ENCODE results near the gene ZFHX3. TPM values are rescaled to one million over a fixed set of nuclear protein-coding genes. Genes with fewer than 3 reads are reported as not detected.

Gene ZFHX3
- total and polyA plus RNA-seq, 2 donors (not counting 1 experiment from before 2014, with no cell fraction given), result 0.54 to 6.6 TPM

DNA sequence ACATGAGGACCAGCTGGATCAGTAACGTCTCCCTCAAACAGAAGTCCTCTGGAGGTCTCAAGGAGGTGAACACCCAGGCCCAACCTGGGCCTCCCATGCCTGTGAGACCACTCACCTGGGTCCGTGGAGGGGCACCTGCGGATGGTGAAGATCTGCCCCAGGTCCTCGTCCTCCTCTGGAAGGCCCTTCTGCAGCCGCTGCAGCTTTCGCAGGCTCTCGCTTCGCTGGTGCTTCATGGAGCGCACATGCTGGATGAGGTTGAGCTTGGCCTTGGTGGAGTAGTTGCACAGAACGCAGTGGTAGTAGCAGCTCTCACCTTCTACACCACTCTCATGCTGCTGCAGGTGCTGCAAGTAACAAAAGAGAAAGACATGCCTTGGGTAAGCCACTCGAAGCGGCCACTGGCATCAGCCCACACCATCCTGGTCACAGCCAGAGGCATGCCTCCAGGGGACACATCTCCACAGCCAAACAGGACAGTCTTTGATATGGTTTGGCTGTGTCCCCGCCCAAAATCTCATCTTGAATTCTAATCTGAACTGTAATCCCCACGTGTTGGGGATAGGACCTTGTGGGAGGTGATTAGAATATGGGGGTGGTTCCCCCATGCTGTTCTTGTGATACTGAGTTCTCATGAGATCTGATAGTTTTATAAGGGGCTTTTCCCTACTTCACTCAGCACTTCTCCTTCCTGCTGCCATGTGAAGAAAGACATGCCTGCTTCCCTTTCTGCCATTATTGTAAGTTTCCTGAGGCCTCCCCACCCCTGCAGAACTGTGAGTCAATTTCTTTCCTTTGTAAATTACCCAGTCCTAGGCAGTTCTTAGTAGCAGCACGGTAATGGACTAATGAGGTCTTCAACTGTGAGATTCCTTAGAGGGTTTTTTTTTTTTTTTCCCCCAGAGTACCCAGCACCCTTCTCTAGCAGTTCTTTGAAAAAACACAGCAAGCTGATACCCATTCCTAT, 158.0 kb downstream of the ZFHX3 start:
- Mint-ChIP-seq H3K27ac (no peak overlapping the region), H3K4me3 (no peak overlapping the region), H3K27me3 (no peaks in the 10 kb centered on the region), H3K4me1 (no peaks in the 10 kb centered on the region), H3K9me3 (ENCODE audit: insufficient read depth) (peaks cover 5% of the 10 kb centered on the region)
- 96% methylated on average over 10 of the region's 15 CpGs for WGBS (ENCODE audit: insufficient coverage)
- H3K79me2 ChIP-seq (ENCODE audit: control insufficient read depth, insufficient read depth, low read length), result no peaks in the 10 kb centered on the region
- H2AFZ ChIP-seq (ENCODE audit: insufficient read depth, low read depth, low read length, poor library complexity, severe bottlenecking), result no peak overlapping the region
- H3K9ac ChIP-seq (ENCODE audit: low read length), result no peak overlapping the region
- no peak overlapping the region for H3K4me3 ChIP-seq (ENCODE audit: control extremely low read depth in 1 of 5, extremely low read depth in 1 of 5, insufficient read depth in 1 of 5, low read depth in 2 of 5, low read length in 4 of 5)
- intact Hi-C loops (cut with micrococcal nuclease), result no loop called here
- no peaks in the 10 kb centered on the region for H3K27me3 ChIP-seq (replicated peaks in 1 of 4; ENCODE audit: control extremely low read depth in 1 of 4, control insufficient read depth in 3 of 4, insufficient read depth in 4 of 4, low read length in 3 of 4)
- no peaks in the 10 kb centered on the region for H3K4me1 ChIP-seq (ENCODE audit: control insufficient read depth in 2 of 2, insufficient read depth in 2 of 2, low read length in 2 of 2)
- no peak for DNase-seq
- no peak for TF ChIP-seq EZH2 (IDR thresholded peaks at IDR 0.05; ENCODE audit: borderline replicate concordance, insufficient read depth, low read depth, low read length, poor library complexity, severe bottlenecking)
- TF ChIP-seq, protein P1, sequence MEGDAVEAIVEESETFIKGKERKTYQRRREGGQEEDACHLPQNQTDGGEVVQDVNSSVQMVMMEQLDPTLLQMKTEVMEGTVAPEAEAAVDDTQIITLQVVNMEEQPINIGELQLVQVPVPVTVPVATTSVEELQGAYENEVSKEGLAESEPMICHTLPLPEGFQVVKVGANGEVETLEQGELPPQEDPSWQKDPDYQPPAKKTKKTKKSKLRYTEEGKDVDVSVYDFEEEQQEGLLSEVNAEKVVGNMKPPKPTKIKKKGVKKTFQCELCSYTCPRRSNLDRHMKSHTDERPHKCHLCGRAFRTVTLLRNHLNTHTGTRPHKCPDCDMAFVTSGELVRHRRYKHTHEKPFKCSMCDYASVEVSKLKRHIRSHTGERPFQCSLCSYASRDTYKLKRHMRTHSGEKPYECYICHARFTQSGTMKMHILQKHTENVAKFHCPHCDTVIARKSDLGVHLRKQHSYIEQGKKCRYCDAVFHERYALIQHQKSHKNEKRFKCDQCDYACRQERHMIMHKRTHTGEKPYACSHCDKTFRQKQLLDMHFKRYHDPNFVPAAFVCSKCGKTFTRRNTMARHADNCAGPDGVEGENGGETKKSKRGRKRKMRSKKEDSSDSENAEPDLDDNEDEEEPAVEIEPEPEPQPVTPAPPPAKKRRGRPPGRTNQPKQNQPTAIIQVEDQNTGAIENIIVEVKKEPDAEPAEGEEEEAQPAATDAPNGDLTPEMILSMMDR (IDR thresholded peaks at IDR 0.05), result no peak
- no peak overlapping the region for H3K4me2 ChIP-seq (replicated peaks; ENCODE audit: low read depth, low read length, poor library complexity, severe bottlenecking)
- H3K36me3 ChIP-seq (replicated peaks in 1 of 2; ENCODE audit: control extremely low read depth in 1 of 2, control insufficient read depth in 1 of 2, extremely low read depth in 1 of 2, insufficient read depth in 2 of 2, low read length in 1 of 2), result peaks cover 0 to 3% of the 10 kb centered on the region in 2 experiments
- CTCF ChIA-PET, result interaction anchor here (0.7 kb wide), 1 partner anchor 100 kb away, joined by 3 read pairs; no protein-coding TSS in a partner anchor
- H4K20me1 ChIP-seq (ENCODE audit: control insufficient read depth, insufficient read depth, low read length, poor library complexity, severe bottlenecking), result no peaks in the 10 kb centered on the region
- no peak overlapping the region for H3K27ac ChIP-seq (ENCODE audit: low read length in 2 of 2)
- peaks cover 0 to 7% (median 0%) of the 10 kb centered on the region in 3 donors for H3K9me3 ChIP-seq (ENCODE audit: control extremely low read depth in 1 of 3, control insufficient read depth in 2 of 3, insufficient read depth in 1 of 3, low read length in 2 of 3)
- POLR2A ChIA-PET, result no interaction called here
- ATAC-seq (ENCODE audit: low read depth), result no peak

DNA sequence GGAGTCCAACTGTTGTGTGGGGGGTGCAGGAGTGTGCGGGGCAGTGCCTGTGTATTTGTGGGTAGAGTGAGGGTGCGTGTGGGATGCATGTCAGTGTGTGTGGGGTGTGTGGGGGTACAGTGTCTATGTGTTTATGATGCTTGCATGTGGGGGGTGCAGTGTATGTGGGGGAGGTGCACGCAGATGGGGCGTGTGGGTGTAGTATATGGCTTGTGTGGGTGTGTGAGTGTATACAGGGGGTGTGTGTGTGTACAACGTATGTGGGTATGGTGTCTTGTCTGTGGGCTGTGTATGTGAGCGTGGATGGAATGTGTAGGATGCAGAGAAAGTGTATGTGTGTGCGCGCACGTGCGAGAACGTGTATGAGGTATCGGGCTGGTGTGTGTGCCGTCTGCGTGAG, 160.4 kb downstream of the ZFHX3 start:
- H3K27me3 Mint-ChIP-seq, result no peaks in the 10 kb centered on the region
- Histone ChIP-seq H2AFZ (ENCODE audit: insufficient read depth, low read depth, low read length, poor library complexity, severe bottlenecking) (no peak overlapping the region), H3K27ac (ENCODE audit: low read length in 2 of 2) (no peak overlapping the region), H3K9me3 (ENCODE audit: control extremely low read depth in 1 of 3, control insufficient read depth in 2 of 3, insufficient read depth in 1 of 3, low read length in 2 of 3) (peaks cover 0 to 7% (median 0%) of the 10 kb centered on the region in 3 donors), H3K27me3 (replicated peaks in 1 of 4; ENCODE audit: control extremely low read depth in 1 of 4, control insufficient read depth in 3 of 4, insufficient read depth in 4 of 4, low read length in 3 of 4) (no peaks in the 10 kb centered on the region), H3K4me2 (replicated peaks; ENCODE audit: low read depth, low read length, poor library complexity, severe bottlenecking) (no peak overlapping the region), H3K4me3 (ENCODE audit: control extremely low read depth in 1 of 5, extremely low read depth in 1 of 5, insufficient read depth in 1 of 5, low read depth in 2 of 5, low read length in 4 of 5) (no peak overlapping the region), H4K20me1 (ENCODE audit: control insufficient read depth, insufficient read depth, low read length, poor library complexity, severe bottlenecking) (no peaks in the 10 kb centered on the region), H3K9ac (ENCODE audit: low read length) (no peak overlapping the region), H3K79me2 (ENCODE audit: control insufficient read depth, insufficient read depth, low read length) (no peaks in the 10 kb centered on the region), H3K36me3 (replicated peaks in 1 of 2; ENCODE audit: control extremely low read depth in 1 of 2, control insufficient read depth in 1 of 2, extremely low read depth in 1 of 2, insufficient read depth in 2 of 2, low read length in 1 of 2) (peaks cover 0 to 3% of the 10 kb centered on the region in 2 experiments), H3K4me1 (ENCODE audit: control insufficient read depth in 2 of 2, insufficient read depth in 2 of 2, low read length in 2 of 2) (no peaks in the 10 kb centered on the region)
- WGBS (ENCODE audit: insufficient coverage), result over 99% methylated on average over 14 of the region's 14 CpGs
- no peak overlapping the region for H3K4me3 Mint-ChIP-seq
- TF ChIP-seq, protein P1 (IDR thresholded peaks at IDR 0.05), result no peak
- TF ChIP-seq EZH2 (IDR thresholded peaks at IDR 0.05; ENCODE audit: borderline replicate concordance, insufficient read depth, low read depth, low read length, poor library complexity, severe bottlenecking), result no peak
- H3K9me3 Mint-ChIP-seq (ENCODE audit: insufficient read depth), result peaks cover 5% of the 10 kb centered on the region
- CTCF ChIA-PET, result no interaction called here
- intact Hi-C loops (cut with micrococcal nuclease), result no loop called here
- DNase-seq (no peak), ATAC-seq (ENCODE audit: low read depth) (no peak)
- H3K4me1 Mint-ChIP-seq, result no peaks in the 10 kb centered on the region
- POLR2A ChIA-PET, result no interaction called here
- no peak overlapping the region for H3K27ac Mint-ChIP-seq

Measured in B cell (primary cell).